Naive thymus-derived CD4-positive, alpha-beta T cell (primary cell): ENCODE results near the gene PLA1A. TPM values are rescaled to one million over a fixed set of nuclear protein-coding genes. Genes with fewer than 3 reads are reported as not detected.

Source experiments
- ATAC-seq: fragments of 150-1000 bp; cut with Tn5 transposase; 2 replicates; pipeline ENCODE4 v1.10.0; 2021; ENCODE audit warnings: mild to moderate bottlenecking, moderate library complexity
- CTCF ChIA-PET: fragments of 350-600 bp; sonication (Branson Sonifier 250); formaldehyde crosslinking; loops from one replicate; lab custom pipeline; 2021; ENCODE audit warnings: antibody characterized with exemption; lab: Charles Lee
- POLR2A ChIA-PET: fragments of 350-600 bp; sonication (Branson Sonifier 250); formaldehyde crosslinking; loops from one replicate; lab custom pipeline; 2021; ENCODE audit warnings: antibody characterized with exemption, inconsistent platforms; lab: Charles Lee
- DNase-seq, 9 donors: peaks; one replicate each; pipeline versions ENCODE4 v3.0.0 to v3.0.0-alpha.2; 2020 to 2022; ENCODE audit warnings: mixed read lengths in 1 of 9
- H3K27ac ChIP-seq: one replicate; pipeline ENCODE4 v1.7.0; 2013; ENCODE audit warnings: mild to moderate bottlenecking, low read depth, low read length, moderate library complexity
- H3K27me3 ChIP-seq, 2 donors: one replicate each; pipeline ENCODE4 v1.7.0; 2013; ENCODE audit warnings: low read length in 2 of 2, mild to moderate bottlenecking in 2 of 2, moderate library complexity in 2 of 2; ENCODE audit not compliant: control insufficient read depth in 2 of 2, insufficient read depth in 2 of 2
- H3K36me3 ChIP-seq, 3 experiments: 1 replicate in 2 of 3; 2 replicates in 1 of 3; pipeline ENCODE4 v1.7.0; 2013; ENCODE audit warnings: low read length in 3 of 3, mild to moderate bottlenecking in 3 of 3, moderate library complexity in 1 of 3; ENCODE audit not compliant: insufficient read depth in 3 of 3, control insufficient read depth in 2 of 3
- H3K4me1 ChIP-seq, 2 donors: one replicate each; pipeline ENCODE4 v1.7.0; 2013; ENCODE audit warnings: low read length in 2 of 2, mild to moderate bottlenecking in 2 of 2, moderate library complexity in 1 of 2; ENCODE audit not compliant: control insufficient read depth in 2 of 2, insufficient read depth in 2 of 2
- H3K4me3 ChIP-seq: 2 replicates; pipeline ENCODE4 v1.7.0; 2013; ENCODE audit warnings: mild to moderate bottlenecking, low read length
- H3K9me3 ChIP-seq, 3 experiments: 1 replicate in 2 of 3; 2 replicates in 1 of 3; pipeline ENCODE4 v1.7.0; 2013; ENCODE audit warnings: low read length in 3 of 3; ENCODE audit not compliant: control insufficient read depth in 2 of 3
- H3K27ac Mint-ChIP-seq, 9 donors: one replicate each; pipeline ENCODE4 v1.8.0; 2020 to 2022; ENCODE audit warnings: mixed read lengths in 9 of 9, mild to moderate bottlenecking in 8 of 9, moderate library complexity in 5 of 9, inconsistent platforms in 2 of 9
- H3K27me3 Mint-ChIP-seq, 5 donors: one replicate each; pipeline ENCODE4 v1.8.0; 2021 to 2022; ENCODE audit warnings: mixed read lengths in 5 of 5, mild to moderate bottlenecking in 1 of 5
- H3K36me3 Mint-ChIP-seq, 5 donors: one replicate each; pipeline ENCODE4 v1.8.0; 2020 to 2022; ENCODE audit warnings: mixed read lengths in 5 of 5, mild to moderate bottlenecking in 3 of 5, inconsistent platforms in 1 of 5
- H3K4me1 Mint-ChIP-seq, 7 donors: one replicate each; pipeline ENCODE4 v1.8.0; 2020 to 2022; ENCODE audit warnings: mixed read lengths in 7 of 7, mild to moderate bottlenecking in 3 of 7, inconsistent platforms in 1 of 7
- H3K4me3 Mint-ChIP-seq, 10 donors: one replicate each; pipeline ENCODE4 v1.8.0; 2020 to 2022; ENCODE audit warnings: mild to moderate bottlenecking in 10 of 10, mixed read lengths in 10 of 10, moderate library complexity in 6 of 10, inconsistent platforms in 2 of 10
- H3K9me3 Mint-ChIP-seq, 11 donors: one replicate each; pipeline ENCODE4 v1.8.0; 2020 to 2022; ENCODE audit warnings: mixed read lengths in 11 of 11, mild to moderate bottlenecking in 4 of 11, inconsistent platforms in 1 of 11, moderate library complexity in 1 of 11
- intact Hi-C, 2 donors: fragments of 100-400 bp; cut with micrococcal nuclease; formaldehyde crosslinking; loops; one replicate each; pipeline ENCODE4 v1.15.1; 2023
- polyA plus RNA-seq, 2 donors: library from polyadenylated mRNA; unstranded; fragments of 300-500 nt; fragmentation: Illumina TruSeq; gene quantifications; one replicate each; pipeline ENCODE4 v1.2.3, GENCODE V29; 2021
- total RNA-seq, 6 experiments: library from RNA in 5 of 6; stranded (reverse) in 5 of 6; gene quantifications; 1 replicate in 5 of 6; 2 replicates in 1 of 6; pipeline ENCODE4 v1.2.3 and lab custom pipeline; 2021 to 2026

PLA1A gene
- total and polyA plus RNA-seq, 7 experiments from 2014 or later: 0.73 TPM; not detected in 6

GRCh38 chr3:119636891-119637611 lies 39.4 kb downstream of the PLA1A start:
- Mint-ChIP-seq H3K4me1 (peaks cover 0 to 38% (median 0%) of the 10 kb centered on the region in 7 donors), H3K9me3 (peaks cover 0 to 5% (median 0%) of the 10 kb centered on the region in 11 donors), H3K27me3 (no peaks in the 10 kb centered on the region), H3K27ac (no peak overlapping the region), H3K4me3 (no peak overlapping the region), H3K36me3 (peaks cover 0 to 37% (median 16%) of the 10 kb centered on the region in 5 donors)
- ChIA-PET POLR2A (no interaction called here), CTCF (no interaction called here)
- Histone ChIP-seq H3K27ac (no peak overlapping the region), H3K4me3 (no peak overlapping the region), H3K4me1 (no peaks in the 10 kb centered on the region), H3K27me3 (no peaks in the 10 kb centered on the region), H3K36me3 (peaks cover 0 to 3% (median 0%) of the 10 kb centered on the region in 3 experiments), H3K9me3 (no peaks in the 10 kb centered on the region)
- ATAC-seq (no peak), DNase-seq (no peak)
- intact Hi-C loops: no loop called here

DNA sequence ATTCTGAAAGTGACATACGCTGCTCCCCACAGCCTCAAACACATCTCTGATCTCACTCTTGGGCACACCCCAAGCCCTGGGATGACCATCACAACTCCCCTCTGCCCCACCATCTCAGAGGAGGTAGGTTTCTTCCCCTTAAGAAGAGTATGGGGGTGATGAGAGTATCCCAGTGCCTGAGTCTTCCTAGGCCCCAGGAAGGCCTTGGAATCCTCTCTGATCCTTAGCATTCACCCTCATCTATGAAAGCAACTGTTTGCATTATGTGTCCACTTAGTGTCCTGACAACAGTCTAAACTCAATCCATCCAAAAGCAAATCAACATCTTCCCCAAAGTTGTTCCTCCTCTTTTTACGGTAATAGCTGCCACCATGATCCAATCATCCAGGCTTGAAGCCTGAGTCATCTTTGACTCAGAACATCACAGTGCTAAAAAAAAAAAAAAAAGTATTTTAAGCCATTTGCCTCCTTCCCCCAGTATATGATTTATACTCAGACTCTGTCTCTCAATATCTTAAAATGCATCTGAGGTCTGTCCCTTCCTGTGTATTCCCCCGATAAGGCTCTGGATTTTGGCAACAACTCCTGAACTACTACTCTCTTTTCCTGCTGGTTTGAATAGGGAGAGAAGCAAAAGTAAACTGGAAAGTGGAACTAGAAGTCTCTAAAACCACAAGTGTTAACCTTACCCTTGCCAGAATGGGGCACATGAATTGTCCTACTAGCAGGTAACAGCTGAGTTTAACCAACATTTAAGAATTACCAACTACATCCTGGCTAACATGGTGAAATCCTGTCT lies 40.2 kb downstream of the PLA1A start:
- ATAC-seq: peak; percentile 63
- DNase-seq: no peak
- no peak overlapping the region for H3K4me3 ChIP-seq

GRCh38 chr3:119639494-119640350 lies 42.0 kb downstream of the PLA1A start:
- Mint-ChIP-seq H3K27me3 (no peaks in the 10 kb centered on the region), H3K4me3 (no peak overlapping the region), H3K4me1 (peaks cover 0 to 48% (median 0%) of the 10 kb centered on the region in 7 donors), H3K9me3 (peaks cover 0 to 5% (median 0%) of the 10 kb centered on the region in 11 donors), H3K36me3 (peaks cover 0 to 55% (median 16%) of the 10 kb centered on the region in 5 donors), H3K27ac (peak overlapping the region in 1 of 9 donors; percentile 88)
- Histone ChIP-seq H3K4me1 (no peaks in the 10 kb centered on the region), H3K9me3 (no peaks in the 10 kb centered on the region), H3K27ac (no peak overlapping the region), H3K27me3 (no peaks in the 10 kb centered on the region), H3K4me3 (no peak overlapping the region), H3K36me3 (peaks cover 0 to 6% (median 0%) of the 10 kb centered on the region in 3 experiments)
- ChIA-PET CTCF (no interaction called here), POLR2A (no interaction called here)
- intact Hi-C loops: loop anchor here in 1 of 2 donors (1.0 to 2.0 kb wide), 7 partner anchors 38 to 455 kb away; partner anchors contain the start of genes CFAP91, COX17, GSK3B and TIMMDC1
- DNase-seq (no peak), ATAC-seq (no peak)

More for the DNA sequence above, 40.2 kb downstream of the PLA1A start:
- CTCF ChIA-PET: no interaction called here
- peak overlapping the region in 1 of 10 donors; percentile 59 for H3K4me3 Mint-ChIP-seq
- POLR2A ChIA-PET: no interaction called here
- peaks cover 0 to 43% (median 0%) of the 10 kb centered on the region in 7 donors for H3K4me1 Mint-ChIP-seq
- no peaks in the 10 kb centered on the region for H3K27me3 ChIP-seq
- H3K9me3 ChIP-seq: no peaks in the 10 kb centered on the region
- H3K27me3 Mint-ChIP-seq: no peaks in the 10 kb centered on the region
- peaks cover 0 to 5% (median 0%) of the 10 kb centered on the region in 11 donors for H3K9me3 Mint-ChIP-seq
- peaks cover 0 to 6% (median 0%) of the 10 kb centered on the region in 3 experiments for H3K36me3 ChIP-seq
- peaks cover 0 to 41% (median 16%) of the 10 kb centered on the region in 5 donors for H3K36me3 Mint-ChIP-seq
- H3K4me1 ChIP-seq: no peaks in the 10 kb centered on the region
- intact Hi-C loops: loop anchor here in 1 of 2 donors (1.0 to 2.0 kb wide), 3 partner anchors 8 to 315 kb away; partner anchors contain the start of gene CFAP91
- H3K27ac ChIP-seq: no peak overlapping the region
- H3K27ac Mint-ChIP-seq: peak overlapping the region in 1 of 9 donors; percentile 88

DNA sequence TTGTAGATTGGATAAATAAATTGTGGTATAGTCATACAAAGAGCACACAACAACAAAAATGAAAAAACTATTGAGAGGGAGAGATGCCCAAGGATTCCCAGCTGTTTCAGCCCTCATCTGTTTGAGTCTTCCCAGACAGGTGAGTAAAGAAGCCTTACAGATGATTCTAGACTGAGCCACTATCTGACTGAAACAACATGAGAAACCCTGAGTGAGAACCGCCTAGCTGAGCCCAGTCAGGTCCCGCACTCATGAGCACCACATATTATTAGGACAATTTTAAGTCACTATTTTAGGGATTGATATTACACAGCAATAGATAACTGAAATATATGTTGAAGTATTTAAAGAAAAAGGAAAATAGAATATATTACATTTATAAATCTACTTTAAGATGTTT lies 43.7 kb downstream of the PLA1A start:
- Mint-ChIP-seq H3K4me1 (peaks cover 0 to 43% (median 0%) of the 10 kb centered on the region in 7 donors), H3K27ac (no peak overlapping the region), H3K9me3 (peaks cover 0 to 5% (median 0%) of the 10 kb centered on the region in 11 donors), H3K4me3 (no peak overlapping the region), H3K27me3 (no peaks in the 10 kb centered on the region), H3K36me3 (peaks cover 6 to 55% (median 23%) of the 10 kb centered on the region in 5 donors)
- Histone ChIP-seq H3K27me3 (no peaks in the 10 kb centered on the region), H3K4me1 (no peaks in the 10 kb centered on the region), H3K4me3 (no peak overlapping the region), H3K9me3 (no peaks in the 10 kb centered on the region), H3K36me3 (peaks cover 0 to 6% (median 0%) of the 10 kb centered on the region in 3 experiments), H3K27ac (no peak overlapping the region)
- ChIA-PET CTCF (interaction anchor here (0.6 kb wide), 1 partner anchor 20 kb away, joined by 3 read pairs; no protein-coding TSS in a partner anchor), POLR2A (no interaction called here)
- DNase-seq: no peak
- intact Hi-C loops: no loop called here
- ATAC-seq: no peak

GRCh38 chr3:119642746-119643473 lies 45.2 kb downstream of the PLA1A start:
- Mint-ChIP-seq H3K27ac (no peak overlapping the region), H3K4me1 (peaks cover 0 to 33% (median 0%) of the 10 kb centered on the region in 7 donors), H3K36me3 (peaks cover 9 to 62% (median 37%) of the 10 kb centered on the region in 5 donors), H3K27me3 (no peaks in the 10 kb centered on the region), H3K4me3 (no peak overlapping the region), H3K9me3 (peaks cover 0 to 5% (median 0%) of the 10 kb centered on the region in 11 donors)
- Histone ChIP-seq H3K4me1 (no peaks in the 10 kb centered on the region), H3K36me3 (peaks cover 0 to 17% (median 0%) of the 10 kb centered on the region in 3 experiments), H3K27me3 (no peaks in the 10 kb centered on the region), H3K9me3 (no peaks in the 10 kb centered on the region), H3K4me3 (no peak overlapping the region), H3K27ac (no peak overlapping the region)
- CTCF ChIA-PET: no interaction called here
- POLR2A ChIA-PET: interaction anchor here (1.0 kb wide), 1 partner anchor 452 kb away, joined by 6 read pairs; no protein-coding TSS in a partner anchor
- ATAC-seq (no peak), DNase-seq (no peak)
- intact Hi-C loops: no loop called here
